ENCODE data around the gene SOX9.

Gene SOX9

GRCh38 chr17:72163474-72163873 is 42.7 kb downstream of the SOX9 start:
- no peak overlapping the region for H3K4me3 ChIP-seq (ENCODE audit: low read depth, low read length)
- ChIA-PET POLR2A (no interaction called here), CTCF (interaction anchor here (1.1 kb wide), 1 partner anchor 20 kb away, joined by 3 read pairs; no protein-coding TSS in a partner anchor)
- TF ChIP-seq CTCF (IDR thresholded peaks at IDR 0.05; ENCODE audit: insufficient read depth, low read length, missing control alignments) = no peak
- DNase-seq (ENCODE audit: low read depth, low spot score) = no peak

- DNase-seq (ENCODE audit: low read depth, low spot score) = no peak
- no peak for TF ChIP-seq CTCF (IDR thresholded peaks at IDR 0.05; ENCODE audit: insufficient read depth, low read length, missing control alignments)
- ChIA-PET CTCF (interaction anchor here (1.1 kb wide), 1 partner anchor 21 kb away, joined by 3 read pairs; no protein-coding TSS in a partner anchor), POLR2A (no interaction called here)
- H3K4me3 ChIP-seq (ENCODE audit: low read depth, low read length) = no peak overlapping the region
These were observed 43.4 kb downstream of the SOX9 start for GRCh38 chr17:72164158-72164739.

DNA sequence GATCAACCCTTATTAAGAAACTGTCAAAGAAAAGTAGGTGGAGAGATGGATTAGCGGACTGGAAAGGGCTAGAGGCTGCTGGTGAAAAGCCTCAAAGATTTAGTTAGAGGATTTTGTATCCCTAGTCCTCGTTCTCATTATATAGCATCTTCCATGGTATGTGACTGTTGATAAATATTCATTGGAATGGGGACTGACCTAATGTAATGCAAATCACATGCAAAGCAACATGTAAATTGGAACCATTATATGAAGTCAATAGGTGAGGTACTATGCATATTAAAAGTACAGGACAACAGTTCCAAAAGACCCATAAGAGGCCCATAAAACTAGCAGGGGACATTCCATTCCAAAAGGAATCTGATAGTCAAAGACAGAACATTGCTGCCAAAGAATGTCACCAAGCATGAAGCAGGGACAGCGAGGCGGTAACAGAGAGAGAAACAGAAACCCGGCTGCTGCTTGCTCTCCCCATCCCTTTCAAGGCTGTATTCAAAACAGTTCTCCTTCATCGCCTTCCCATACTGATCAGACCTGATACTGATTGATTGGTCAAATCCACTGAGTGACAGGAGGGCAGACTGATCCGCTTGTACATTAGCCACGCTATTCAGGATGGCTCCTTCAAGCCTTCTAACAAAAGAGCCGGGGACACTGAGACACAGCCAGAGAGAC is 44.5 kb downstream of the SOX9 start:
- no peak overlapping the region for H3K4me3 ChIP-seq (ENCODE audit: low read depth, low read length)
- POLR2A ChIA-PET = no interaction called here
- CTCF ChIA-PET = no interaction called here
- DNase-seq (ENCODE audit: low read depth, low spot score) = no peak
- no peak for TF ChIP-seq CTCF (IDR thresholded peaks at IDR 0.05; ENCODE audit: insufficient read depth, low read length, missing control alignments)

- TF ChIP-seq CTCF (IDR thresholded peaks at IDR 0.05; ENCODE audit: insufficient read depth, low read length, missing control alignments) = no peak
- POLR2A ChIA-PET = no interaction called here
- H3K4me3 ChIP-seq (ENCODE audit: low read depth, low read length) = no peak overlapping the region
- CTCF ChIA-PET = no interaction called here
- DNase-seq (ENCODE audit: low read depth, low spot score) = no peak
These were observed 45.1 kb downstream of the SOX9 start for GRCh38 chr17:72165867-72166439.

GRCh38 chr17:72167593-72167992 is 46.8 kb downstream of the SOX9 start:
- TF ChIP-seq CTCF (IDR thresholded peaks at IDR 0.05; ENCODE audit: insufficient read depth, low read length, missing control alignments) = no peak
- ChIA-PET CTCF (no interaction called here), POLR2A (no interaction called here)
- no peak for DNase-seq (ENCODE audit: low read depth, low spot score)
- no peak overlapping the region for H3K4me3 ChIP-seq (ENCODE audit: low read depth, low read length)

GRCh38 chr17:72169823-72170222 is 49.0 kb downstream of the SOX9 start:
- POLR2A ChIA-PET = no interaction called here

More at GRCh38 chr17:72169823-72170222, 49.0 kb downstream of the SOX9 start:
- CTCF ChIA-PET = no interaction called here
- DNase-seq (ENCODE audit: low read depth, low spot score) = no peak
- H3K4me3 ChIP-seq (ENCODE audit: low read depth, low read length) = no peak overlapping the region
- TF ChIP-seq CTCF (IDR thresholded peaks at IDR 0.05; ENCODE audit: insufficient read depth, low read length, missing control alignments) = no peak
